A549 (cell line): Measurements from ENCODE around the gene PSMC3IP. TPM values are rescaled to one million over a fixed set of nuclear protein-coding genes. Genes with fewer than 3 reads are reported as not detected.
A peak's percentile ranks its signal among the peaks of the same experiment; 100 is the strongest.

ENCODE experiments used
- ATAC-seq, 2 experiments: fragments of 200-7000 bp in 1 of 2; fragments of >200 bp in 1 of 2; cut with Nextera tagmentation in 1 of 2; cut with Tn5 transposase in 1 of 2; 3 replicates each; pipeline versions ENCODE4 v1.8.0 to v1.9.1; 2018 to 2020; ENCODE audit warnings: mild to moderate bottlenecking in 1 of 2, moderate library complexity in 1 of 2
- CTCF ChIA-PET: fragments of 300-600 bp; sonication (Branson Sonifier 250); formaldehyde crosslinking; extraction: SDS; loops from one replicate; lab custom pipeline; 2021; ENCODE audit warnings: antibody characterized with exemption, inconsistent platforms; lab: Yijun Ruan, JAX
- POLR2A ChIA-PET: fragments of 350-600 bp; formaldehyde crosslinking; extraction: SDS; loops from one replicate; lab custom pipeline; 2021; ENCODE audit warnings: antibody characterized with exemption, inconsistent platforms; lab: Yijun Ruan, JAX
- DNase-seq, 2 experiments: peaks; one replicate each; pipeline versions ENCODE4 v3.0.0 to v3.0.0-alpha.2; 2011 to 2016; ENCODE audit warnings: low read depth in 1 of 2, low spot score in 1 of 2
- FAIRE-seq: peaks from 2 replicates; lab custom pipeline; 2011; peaks lifted over from hg19 to GRCh38; lab: Jason Lieb, UNC
- H3K27ac ChIP-seq, 2 experiments: fragments of >200 bp; sonication (Bioruptor Twin); formaldehyde crosslinking; 3 replicates each; pipeline ENCODE4 v1.5.1; 2016 to 2017
- H3K4me1 ChIP-seq: fragments of >200 bp; sonication (Bioruptor Twin); formaldehyde crosslinking; 3 replicates; pipeline ENCODE4 v1.6.1; 2016
- H3K4me2 ChIP-seq: fragments of >200 bp; sonication (Bioruptor Twin); formaldehyde crosslinking; 3 replicates; pipeline ENCODE4 v1.6.1; 2016
- H3K4me3 ChIP-seq: fragments of >200 bp; sonication (Bioruptor Twin); formaldehyde crosslinking; 3 replicates; pipeline ENCODE4 v1.5.1; 2016
- H3K9me3 ChIP-seq: fragments of >200 bp; sonication (Bioruptor Twin); formaldehyde crosslinking; 3 replicates; pipeline ENCODE4 v1.6.1; 2016
- ATOH8 ChIP-seq: fragments of 250-450 bp; sonication (Bioruptor Pico); IDR thresholded peaks from 2 replicates; pipeline ENCODE4 v1.5.0; 2020; ENCODE audit warnings: low read depth, mild to moderate bottlenecking, moderate library complexity
- BCL3 ChIP-seq: fragments of >200 bp; sonication (Bioruptor Twin); formaldehyde crosslinking; IDR thresholded peaks from 3 replicates; pipeline ENCODE4 v1.6.1; 2016
- BHLHE40 ChIP-seq: IDR thresholded peaks from 2 replicates; pipeline ENCODE4 v1.6.1; 2012; ENCODE audit warnings: low read depth, low read length, inconsistent platforms
- CBX2 ChIP-seq: fragments of 200-600 bp; sonication (generic); IDR thresholded peaks from 2 replicates; pipeline ENCODE4 v1.6.1; 2016; ENCODE audit warnings: low read depth, mild to moderate bottlenecking, borderline replicate concordance
- CEBPB ChIP-seq, 2 experiments: fragments of >200 bp in 1 of 2; sonication (Bioruptor Twin) in 1 of 2; formaldehyde crosslinking in 1 of 2; IDR thresholded peaks; 2 replicates each; pipeline ENCODE4 v1.6.1; 2012 to 2016
- EHF ChIP-seq: fragments of 250-450 bp; sonication (Bioruptor Pico); IDR thresholded peaks from 2 replicates; pipeline ENCODE4 v1.5.0; 2020; ENCODE audit warnings: mild to moderate bottlenecking
- EP300 ChIP-seq, 2 experiments: fragments of >200 bp; sonication (Bioruptor Twin); formaldehyde crosslinking; IDR thresholded peaks; 2 replicates in 1 of 2; 3 replicates in 1 of 2; pipeline ENCODE4 v1.6.1; 2016 to 2017
- ESRRA ChIP-seq: fragments of 150-350 bp; IDR thresholded peaks from 2 replicates; pipeline ENCODE4 v1.6.1; 2014; ENCODE audit warnings: mild to moderate bottlenecking, low read length, borderline replicate concordance
- FOSL2 ChIP-seq, 2 experiments: fragments of 450-650 bp in 1 of 2; fragments of >200 bp in 1 of 2; sonication (Bioruptor Twin) in 1 of 2; formaldehyde crosslinking; IDR thresholded peaks; 2 replicates each; pipeline versions ENCODE4 v1.5.0 to v1.6.1; 2016 to 2020; ENCODE audit warnings: mild to moderate bottlenecking in 1 of 2, moderate library complexity in 1 of 2
- FOXS1 ChIP-seq: fragments of 250-450 bp; sonication (Bioruptor Pico); IDR thresholded peaks from 2 replicates; pipeline ENCODE4 v1.5.0; 2020; ENCODE audit warnings: mild to moderate bottlenecking, moderate library complexity
- HDAC2 ChIP-seq: fragments of 200-600 bp; sonication (generic); IDR thresholded peaks from 2 replicates; pipeline ENCODE4 v1.6.1; 2016
- HES2 ChIP-seq: fragments of >200 bp; sonication (Bioruptor Twin); formaldehyde crosslinking; IDR thresholded peaks from 2 replicates; pipeline ENCODE4 v1.6.1; 2016
- HEYL ChIP-seq: fragments of 250-450 bp; sonication (Bioruptor Pico); IDR thresholded peaks from 2 replicates; pipeline ENCODE4 v1.8.0; 2021; ENCODE audit warnings: mild to moderate bottlenecking, moderate library complexity
- HOXA7 ChIP-seq: fragments of 250-450 bp; sonication (Bioruptor Pico); IDR thresholded peaks from 2 replicates; pipeline ENCODE4 v1.5.0; 2020; ENCODE audit warnings: mild to moderate bottlenecking, moderate library complexity
- KDM1A ChIP-seq: fragments of 200-600 bp; sonication (generic); IDR thresholded peaks from 2 replicates; pipeline ENCODE4 v1.6.1; 2016; ENCODE audit warnings: low read depth, mild to moderate bottlenecking
- KDM5A ChIP-seq: fragments of 200-600 bp; sonication (generic); IDR thresholded peaks from 2 replicates; pipeline ENCODE4 v1.6.1; 2016; ENCODE audit warnings: antibody characterized with exemption, mild to moderate bottlenecking
- MAX ChIP-seq: IDR thresholded peaks from 2 replicates; pipeline ENCODE4 v1.6.1; 2012
- MYC ChIP-seq: IDR thresholded peaks from 2 replicates; pipeline ENCODE4 v1.6.1; 2012; ENCODE audit warnings: mild to moderate bottlenecking, inconsistent platforms, low read length, improper control_type of control experiment, borderline replicate concordance
- NPAS2 ChIP-seq: fragments of 250-450 bp; sonication (Bioruptor Pico); IDR thresholded peaks from 2 replicates; pipeline ENCODE4 v1.8.0; 2022; ENCODE audit warnings: mild to moderate bottlenecking, moderate library complexity, borderline replicate concordance
- PBX3 ChIP-seq: IDR thresholded peaks from 2 replicates; pipeline ENCODE4 v1.6.1; 2012
- PHF8 ChIP-seq: fragments of 200-600 bp; sonication (generic); IDR thresholded peaks from 2 replicates; pipeline ENCODE4 v1.6.1; 2016; ENCODE audit warnings: low read depth, mild to moderate bottlenecking, antibody characterized with exemption, moderate library complexity, borderline replicate concordance
- POLR2A ChIP-seq: IDR thresholded peaks from 2 replicates; pipeline ENCODE4 v1.6.1; 2012; ENCODE audit warnings: mild to moderate bottlenecking, low read length
- RAD21 ChIP-seq, 2 experiments: fragments of >200 bp in 1 of 2; sonication (Bioruptor Twin) in 1 of 2; formaldehyde crosslinking in 1 of 2; IDR thresholded peaks in 1 of 2; conservative IDR thresholded peaks in 1 of 2; 2 replicates in 1 of 2; 3 replicates in 1 of 2; pipeline ENCODE4 v1.6.1; 2012 to 2018; ENCODE audit warnings: inconsistent platforms in 1 of 2
- RFX5 ChIP-seq: fragments of 450-650 bp; IDR thresholded peaks from 2 replicates; pipeline ENCODE4 v1.7.1; 2014; ENCODE audit warnings: antibody characterized with exemption, mild to moderate bottlenecking, moderate library complexity
- SREBF2 ChIP-seq: fragments of 450-650 bp; IDR thresholded peaks from 2 replicates; pipeline ENCODE4 v1.6.1; 2014; ENCODE audit warnings: mild to moderate bottlenecking, moderate library complexity
- TFCP2L1 ChIP-seq: fragments of 250-450 bp; sonication (Bioruptor Pico); IDR thresholded peaks from 2 replicates; pipeline ENCODE4 v1.5.0; 2021; ENCODE audit warnings: mild to moderate bottlenecking
- USF2 ChIP-seq: fragments of 450-650 bp; IDR thresholded peaks from 2 replicates; pipeline ENCODE4 v1.6.1; 2014; ENCODE audit warnings: antibody characterized with exemption
- ZNF302 ChIP-seq: fragments of 250-450 bp; sonication (Bioruptor Pico); IDR thresholded peaks from 2 replicates; pipeline ENCODE4 v1.9.0; 2021; ENCODE audit warnings: inconsistent platforms, mild to moderate bottlenecking, moderate library complexity
- WGBS: methylation state at CpG from one replicate; pipeline ENCODE4 v1.1.6; 2017; ENCODE audit errors: missing lambda C conversion rate; 5-methylcytosine and 5-hydroxymethylcytosine counted together
- polyA plus RNA-seq, 4 experiments: library from polyadenylated mRNA; depleted of rRNA in 3 of 4; stranded (reverse); fragments of >200 nt; fragmentation: RNase III in 1 of 4; extraction: RNeasy Plus Mini Kit Qiagen cat#74134 plus additional on column Dnase treatment in 1 of 4; gene quantifications; 2 replicates in 3 of 4; 3 replicates in 1 of 4; pipeline ENCODE4 v1.2.3, GENCODE V29; 2011 to 2017

PSMC3IP gene
- polyA plus RNA-seq, 2 of the 4 experiments (the other 2 are of a cell fraction): 26.1 to 37.9 TPM

- H3K9me3 ChIP-seq: no peaks in the 10 kb centered on the region
- peaks cover 20% of the 10 kb centered on the region; the same call in 2 of the 3 replicates for H3K4me1 ChIP-seq
- FAIRE-seq: no peak
- TF ChIP-seq USF2: no peak
- TF ChIP-seq CBX2: no peak
- no peak for TF ChIP-seq MAX
- no peak for TF ChIP-seq ZNF302 (CRISPR knock-in tag)
- TF ChIP-seq FOSL2 (IDR thresholded peaks at IDR 0.05): no peak
- no peak for TF ChIP-seq FOSL2 (CRISPR knock-in tag; IDR thresholded peaks at IDR 0.05)
- TF ChIP-seq PHF8: no peak
- TF ChIP-seq BHLHE40: no peak
- no peak for TF ChIP-seq HDAC2
- TF ChIP-seq SREBF2: no peak
- no peak for TF ChIP-seq BCL3
- no peak for TF ChIP-seq PBX3
- TF ChIP-seq HEYL (CRISPR knock-in tag): no peak
- ChIA-PET POLR2A (no interaction called here), CTCF (interaction anchor here (2.7 to 15.8 kb wide), 13 partner anchors 10 to 243 kb away, joined by 9 to 394 read pairs (median 44); partner anchors contain the start of genes BECN1, CCR10, CNTNAP1 and COASY)
- H3K4me2 ChIP-seq: no peak overlapping the region
- no peak overlapping the region for H3K4me3 ChIP-seq
- WGBS: 78% methylated on average over 2 of the region's 2 CpGs
- H3K27ac ChIP-seq: no peak overlapping the region
- DNase-seq: no peak
- no peak for ATAC-seq
Observed at GRCh38 chr17:42579794-42580551, 2.4 kb upstream of the PSMC3IP start.

GRCh38 chr17:42578282-42578869 lies 847 bp upstream of the PSMC3IP start:
- peak overlapping the region; percentile 92 for H3K4me2 ChIP-seq
- peak overlapping the region; percentile 73 for H3K4me3 ChIP-seq
- FAIRE-seq (no peak), DNase-seq (peak; percentile 85 to 98), ATAC-seq (peak; percentile 80 to 85)
- CTCF ChIA-PET: interaction anchor here (0.5 to 15.8 kb wide), 89 partner anchors 12 to 620 kb away, joined by 3 to 394 read pairs (median 5); partner anchors contain the start of genes AOC2, BECN1, CAVIN1 and CCR10
- H3K4me1 ChIP-seq: peaks cover 20% of the 10 kb centered on the region; the same call in 2 of the 3 replicates
- peak overlapping the region; percentile 87 to 94 for H3K27ac ChIP-seq
- H3K9me3 ChIP-seq: no peaks in the 10 kb centered on the region
- 7% methylated on average over 20 of the region's 20 CpGs for WGBS
- POLR2A ChIA-PET: interaction anchor here (0.8 to 3.0 kb wide), 17 partner anchors 12 to 419 kb away, joined by 3 to 51 read pairs (median 6); partner anchors contain the start of genes BECN1, MLX, NAGLU and PLEKHH3
- TF ChIP-seq FOXS1 (CRISPR knock-in tag): no peak
- TF ChIP-seq RFX5: no peak
- TF ChIP-seq RAD21 (conservative IDR thresholded peaks at IDR 0.05 in 1 of 2, IDR thresholded peaks at IDR 0.05 in 1 of 2): peak; percentile 89 to 93
- TF ChIP-seq ATOH8 (CRISPR knock-in tag): no peak
- no peak for TF ChIP-seq KDM1A
- peak; percentile 26; the same call in 1 of the 2 replicates for TF ChIP-seq POLR2A
- no peak for TF ChIP-seq ZNF302 (CRISPR knock-in tag)
- no peak for TF ChIP-seq USF2
- no peak for TF ChIP-seq MYC
- TF ChIP-seq FOSL2 (IDR thresholded peaks at IDR 0.05): no peak
- no peak for TF ChIP-seq FOSL2 (CRISPR knock-in tag; IDR thresholded peaks at IDR 0.05)
- no peak for TF ChIP-seq SREBF2
- TF ChIP-seq HDAC2: no peak
- TF ChIP-seq HES2: no peak
- TF ChIP-seq ESRRA: no peak
- TF ChIP-seq HOXA7 (CRISPR knock-in tag): no peak
- no peak for TF ChIP-seq CEBPB (IDR thresholded peaks at IDR 0.05)
- no peak for TF ChIP-seq EP300 (IDR thresholded peaks at IDR 0.05)
- peak; percentile 52; the same call in 1 of the 2 replicates for TF ChIP-seq TFCP2L1 (CRISPR knock-in tag)
- no peak for TF ChIP-seq NPAS2 (CRISPR knock-in tag)
- peak; percentile 79 for TF ChIP-seq KDM5A
- TF ChIP-seq EHF (CRISPR knock-in tag): no peak
- TF ChIP-seq BCL3: no peak
